ENCODE data around the gene MEX3D.

The MEX3D gene

DNA sequence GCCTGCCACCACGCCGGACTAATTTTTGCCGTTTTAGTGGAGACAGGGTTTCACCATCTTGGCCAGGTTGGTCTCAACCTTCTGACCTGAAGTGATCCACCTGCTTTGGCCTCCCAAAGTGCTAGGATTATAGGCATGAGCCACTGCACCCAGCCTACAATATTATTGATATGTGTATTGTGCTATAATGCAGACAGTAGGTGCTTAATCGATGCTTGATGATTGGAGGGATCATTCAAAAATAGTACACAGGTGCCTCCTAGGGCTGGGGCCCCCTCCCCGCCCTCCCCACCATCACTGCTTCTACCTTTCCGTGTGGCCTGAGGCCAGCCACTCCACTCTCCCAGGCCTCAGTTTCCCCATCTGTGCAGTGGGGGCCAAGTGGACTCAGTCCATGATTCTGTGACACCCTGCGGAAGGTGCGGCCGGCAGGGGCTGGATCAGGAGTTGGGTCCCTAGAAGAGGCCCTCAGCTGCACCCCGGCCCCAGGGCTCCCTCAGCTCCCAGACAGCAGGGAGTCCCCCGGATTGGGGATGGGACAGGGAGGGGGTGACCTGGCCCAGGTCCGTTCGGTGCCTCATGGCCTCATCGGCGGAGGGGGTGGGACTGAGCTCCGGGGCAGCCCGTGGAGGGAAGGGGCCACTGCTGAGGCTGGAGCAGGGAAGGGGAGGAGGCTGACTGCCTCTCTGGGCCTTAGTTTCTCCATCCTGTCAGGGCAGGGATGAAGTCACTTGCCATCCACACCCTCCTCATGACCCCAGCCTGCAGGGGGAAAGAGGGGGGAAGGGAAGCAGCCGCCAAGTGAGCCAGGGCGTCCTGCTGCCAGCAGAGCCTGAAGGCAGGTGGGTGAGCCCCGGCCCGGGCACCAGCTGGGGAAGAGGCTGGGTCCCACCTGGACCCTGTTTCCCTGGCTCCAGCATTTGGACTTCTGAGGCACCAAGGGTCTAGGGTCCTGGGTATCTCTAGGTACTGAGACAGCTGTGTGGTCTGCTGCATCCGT lies 56.5 kb downstream of the MEX3D start:
- ChIA-PET POLR2A (no interaction called here), CTCF (no interaction called here)
- TF ChIP-seq FOXK2 (IDR thresholded peaks at IDR 0.05) (no peak), L3MBTL2 (conservative IDR thresholded peaks at IDR 0.05) (no peak), FOXA1 (IDR thresholded peaks at IDR 0.05) (no peak), CTBP1 (IDR thresholded peaks at IDR 0.05; ENCODE audit: borderline replicate concordance) (no peak), PKNOX1 (IDR thresholded peaks at IDR 0.05) (no peak), ELF4 (IDR thresholded peaks at IDR 0.05) (no peak), FOXM1 (IDR thresholded peaks at IDR 0.05; ENCODE audit: borderline replicate concordance) (no peak)
- no peak for DNase-seq (ENCODE audit: extremely low spot score)

GRCh38 chr19:1510807-1511206 lies 57.3 kb downstream of the MEX3D start:
- ChIA-PET POLR2A (no interaction called here), CTCF (no interaction called here)
- no peak for TF ChIP-seq FOXA1 (IDR thresholded peaks at IDR 0.05)
- no peak for TF ChIP-seq BHLHE40 (IDR thresholded peaks at IDR 0.05; ENCODE audit: borderline replicate concordance)
- no peak for TF ChIP-seq CTBP1 (IDR thresholded peaks at IDR 0.05; ENCODE audit: borderline replicate concordance)
- no peak for TF ChIP-seq PKNOX1 (IDR thresholded peaks at IDR 0.05)
- no peak for TF ChIP-seq L3MBTL2 (conservative IDR thresholded peaks at IDR 0.05)
- TF ChIP-seq ARNT (IDR thresholded peaks at IDR 0.05), result no peak
- TF ChIP-seq LEF1 (IDR thresholded peaks at IDR 0.05; ENCODE audit: borderline replicate concordance), result no peak
- no peak for TF ChIP-seq FOXK2 (IDR thresholded peaks at IDR 0.05)
- no peak for TF ChIP-seq TARDBP (IDR thresholded peaks at IDR 0.05)
- TF ChIP-seq FOXM1 (IDR thresholded peaks at IDR 0.05; ENCODE audit: borderline replicate concordance), result no peak
- TF ChIP-seq SP1 (IDR thresholded peaks at IDR 0.05), result no peak
- TF ChIP-seq NFRKB (IDR thresholded peaks at IDR 0.05), result no peak
- TF ChIP-seq ZNF384 (IDR thresholded peaks at IDR 0.05), result no peak
- TF ChIP-seq HDGF (IDR thresholded peaks at IDR 0.05; ENCODE audit: borderline replicate concordance), result no peak
- TF ChIP-seq ELF4 (IDR thresholded peaks at IDR 0.05), result no peak
- no peak for TF ChIP-seq SUZ12 (IDR thresholded peaks at IDR 0.05)
- no peak for DNase-seq (ENCODE audit: extremely low spot score)

DNA sequence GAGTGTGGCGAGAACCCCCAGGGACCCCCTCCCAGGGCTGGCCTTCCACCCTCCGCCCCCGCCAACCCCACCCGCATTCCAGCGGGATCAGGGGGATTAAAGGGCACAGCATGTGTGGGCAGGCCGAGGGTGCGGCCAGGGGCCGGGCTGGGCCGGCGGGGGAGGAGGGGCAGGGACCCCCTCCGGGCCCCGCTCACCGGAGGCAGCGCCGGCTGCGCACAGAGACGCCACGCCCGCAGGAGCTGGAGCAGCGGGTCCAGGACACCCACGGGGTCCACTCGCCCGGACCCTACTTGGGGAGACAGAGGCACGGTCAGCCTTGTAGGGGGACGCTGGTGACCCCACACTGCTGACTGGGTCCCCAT lies 57.7 kb downstream of the MEX3D start:
- POLR2A ChIA-PET, result no interaction called here
- DNase-seq (ENCODE audit: extremely low spot score), result no peak
- CTCF ChIA-PET, result no interaction called here
- no peak for TF ChIP-seq L3MBTL2 (conservative IDR thresholded peaks at IDR 0.05)

- DNase-seq (ENCODE audit: extremely low spot score), result no peak
- ChIA-PET CTCF (no interaction called here), POLR2A (interaction anchor here (1.0 kb wide), 1 partner anchor 241 kb away, joined by 3 read pairs; the partner anchor contains the start of gene CIRBP)
- no peak for TF ChIP-seq L3MBTL2 (conservative IDR thresholded peaks at IDR 0.05)
- TF ChIP-seq TARDBP (IDR thresholded peaks at IDR 0.05), result no peak
- no peak for TF ChIP-seq FOXA1 (IDR thresholded peaks at IDR 0.05)
- no peak for TF ChIP-seq HDGF (IDR thresholded peaks at IDR 0.05; ENCODE audit: borderline replicate concordance)
- no peak for TF ChIP-seq SUZ12 (IDR thresholded peaks at IDR 0.05)
- no peak for TF ChIP-seq ZNF384 (IDR thresholded peaks at IDR 0.05)
- TF ChIP-seq ELF4 (IDR thresholded peaks at IDR 0.05), result no peak
Observed at GRCh38 chr19:1509602-1510441, 58.3 kb downstream of the MEX3D start.

GRCh38 chr19:1508507-1508856 lies 59.6 kb downstream of the MEX3D start:
- DNase-seq (ENCODE audit: extremely low spot score), result no peak
- POLR2A ChIA-PET, result interaction anchor here (1.0 kb wide), 1 partner anchor 240 kb away, joined by 3 read pairs; the partner anchor contains the start of gene CIRBP
- CTCF ChIA-PET, result no interaction called here
- TF ChIP-seq LEF1 (IDR thresholded peaks at IDR 0.05; ENCODE audit: borderline replicate concordance) (no peak), FOXA1 (IDR thresholded peaks at IDR 0.05) (no peak)

DNA sequence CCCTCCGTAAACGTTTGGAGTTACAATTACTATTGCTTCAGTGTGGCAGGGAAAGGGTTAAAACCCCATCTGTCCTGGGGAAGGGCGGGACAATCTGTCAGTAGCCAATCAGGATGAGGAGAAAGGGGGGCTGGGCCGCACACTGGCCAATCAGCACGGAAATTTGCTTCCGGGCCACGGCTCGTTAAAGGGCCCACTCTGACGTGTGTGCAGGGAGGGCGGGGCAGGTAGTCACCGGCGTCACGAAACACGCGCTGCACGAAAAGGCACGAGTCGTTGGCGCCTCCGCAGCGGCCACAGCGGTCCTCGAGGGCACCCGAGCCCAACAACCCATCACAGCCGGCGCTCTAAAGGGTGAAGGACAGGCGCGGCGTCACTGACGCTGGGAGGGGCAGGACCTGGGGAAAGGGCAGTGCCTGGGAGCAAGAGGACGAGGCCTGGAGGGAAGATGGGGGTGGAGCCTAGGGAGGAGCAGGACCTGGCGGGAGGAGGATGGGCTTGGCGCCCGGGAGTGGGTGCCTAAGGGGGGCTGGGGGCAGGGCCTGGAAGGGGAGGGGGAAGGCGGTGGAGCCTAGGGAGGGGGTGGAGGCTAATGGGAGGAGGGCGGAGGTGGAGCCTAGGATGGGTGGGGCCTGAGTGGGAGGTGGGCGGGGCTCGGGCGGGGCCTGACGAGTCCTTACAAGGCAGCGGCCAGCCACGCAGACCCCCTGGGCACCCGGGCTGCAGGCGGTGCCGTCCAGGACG lies 60.2 kb downstream of the MEX3D start:
- ChIA-PET CTCF (no interaction called here), POLR2A (no interaction called here)
- TF ChIP-seq NFRKB (IDR thresholded peaks at IDR 0.05) (no peak), PKNOX1 (IDR thresholded peaks at IDR 0.05) (peak; percentile 80), HDGF (IDR thresholded peaks at IDR 0.05; ENCODE audit: borderline replicate concordance) (peak; percentile 56; the same call in 1 of the 2 replicates), SUZ12 (IDR thresholded peaks at IDR 0.05) (no peak), SP1 (IDR thresholded peaks at IDR 0.05) (no peak), L3MBTL2 (conservative IDR thresholded peaks at IDR 0.05) (peak; percentile 96), FOXM1 (IDR thresholded peaks at IDR 0.05; ENCODE audit: borderline replicate concordance) (peak; percentile 94), ZNF384 (IDR thresholded peaks at IDR 0.05) (no peak), ELF4 (IDR thresholded peaks at IDR 0.05) (no peak; the same call in none of the 2 replicates), FOXA1 (IDR thresholded peaks at IDR 0.05) (no peak), LEF1 (IDR thresholded peaks at IDR 0.05; ENCODE audit: borderline replicate concordance) (no peak), BHLHE40 (IDR thresholded peaks at IDR 0.05; ENCODE audit: borderline replicate concordance) (no peak)
- DNase-seq (ENCODE audit: extremely low spot score), result peak; percentile 97

Data from HEK293T (cell line).